ENCODE measurements around the gene NBL1.

NBL1 gene

DNA sequence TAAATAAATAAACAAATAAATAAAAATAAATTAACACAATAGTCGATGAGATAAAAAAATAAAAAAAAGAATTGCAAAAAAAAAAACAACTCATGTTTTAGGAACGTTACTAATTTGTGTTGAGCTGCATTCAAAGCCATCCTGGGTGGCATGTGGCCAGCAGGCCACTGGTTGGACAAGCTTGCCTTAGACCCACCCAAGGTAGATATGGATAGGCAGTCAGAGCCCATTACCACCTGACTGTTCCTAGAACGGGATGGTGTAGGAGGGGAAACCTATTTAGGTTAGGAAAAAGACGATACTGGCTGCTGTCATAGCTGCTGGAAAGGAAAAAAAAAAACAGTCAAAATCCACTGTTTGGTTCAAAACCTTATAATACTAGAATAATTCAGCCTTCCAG is 61.4 kb downstream of the NBL1 start:
- no peak for DNase-seq

DNA sequence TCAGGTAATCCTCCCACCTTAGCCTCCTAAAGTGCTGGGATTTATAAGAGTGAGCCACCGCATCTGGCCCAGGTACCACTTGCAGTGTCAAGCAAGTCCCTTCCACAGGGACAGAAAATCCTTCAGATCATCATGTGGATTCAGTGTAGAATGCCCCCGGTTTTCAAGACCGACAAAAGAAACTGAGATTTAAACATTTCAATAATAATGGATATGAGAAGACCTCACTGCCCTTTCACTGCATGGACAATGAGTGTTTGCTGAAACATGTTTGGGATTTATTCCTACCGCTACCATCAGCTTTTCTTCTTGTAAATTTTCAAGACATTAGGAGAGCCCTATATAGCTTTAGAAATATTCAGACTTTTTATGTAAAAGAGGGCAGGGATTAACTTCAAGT is 62.0 kb downstream of the NBL1 start:
- no peak for DNase-seq
